CD4-positive, alpha-beta T cell (primary cell): Measurements from ENCODE around the gene GRK3. TPM values are rescaled to one million over a fixed set of nuclear protein-coding genes. Genes with fewer than 3 reads are reported as not detected.
A peak's percentile ranks its signal among the peaks of the same experiment; 100 is the strongest.

Experiments used
- ATAC-seq: fragments of 200-7000 bp; cut with Tn5 transposase; one replicate; pipeline ENCODE4 v1.10.0; 2022; ENCODE audit warnings: mild to moderate bottlenecking; ENCODE audit not compliant: poor library complexity
- CTCF ChIA-PET: fragments of 350-600 bp; sonication (Branson Sonifier 250); formaldehyde crosslinking; loops from one replicate; lab custom pipeline; 2021; ENCODE audit warnings: antibody characterized with exemption, inconsistent platforms; lab: Charles Lee
- POLR2A ChIA-PET: fragments of 350-600 bp; sonication (Branson Sonifier 250); formaldehyde crosslinking; loops from one replicate; lab custom pipeline; 2021; ENCODE audit warnings: antibody characterized with exemption, inconsistent platforms; lab: Charles Lee
- DNase-seq, 14 experiments: peaks; one replicate each; pipeline ENCODE4 v3.0.0-alpha.2; 2013 to 2020; ENCODE audit warnings: mixed read lengths in 2 of 14
- H3K27ac ChIP-seq, 2 donors: one replicate each; pipeline versions ENCODE4 v1.5.1 to v1.7.0; 2013; ENCODE audit warnings: low read length in 2 of 2, low read depth in 1 of 2, mild to moderate bottlenecking in 1 of 2
- H3K27me3 ChIP-seq, 2 experiments: 1 replicate in 1 of 2; 2 replicates in 1 of 2; pipeline versions ENCODE4 v1.6.1 to v1.7.0; 2013; ENCODE audit warnings: low read length in 2 of 2, control low read depth in 1 of 2, mild to moderate bottlenecking in 1 of 2, moderate library complexity in 1 of 2; ENCODE audit not compliant: insufficient read depth in 2 of 2, control insufficient read depth in 1 of 2
- H3K36me3 ChIP-seq: one replicate; pipeline ENCODE4 v1.6.1; 2013; ENCODE audit warnings: low read length, control low read depth; ENCODE audit not compliant: insufficient read depth
- H3K4me1 ChIP-seq: one replicate; pipeline ENCODE4 v1.6.1; 2013; ENCODE audit warnings: low read length, control low read depth; ENCODE audit not compliant: insufficient read depth
- H3K4me3 ChIP-seq: one replicate; pipeline ENCODE4 v1.5.1; 2013; ENCODE audit warnings: mild to moderate bottlenecking, low read length, moderate library complexity
- H3K9me3 ChIP-seq, 2 experiments: 1 replicate in 1 of 2; 2 replicates in 1 of 2; pipeline versions ENCODE4 v1.6.1 to v1.7.0; 2013; ENCODE audit warnings: low read length in 2 of 2, mild to moderate bottlenecking in 2 of 2, control low read depth in 1 of 2, moderate library complexity in 1 of 2; ENCODE audit not compliant: control insufficient read depth in 1 of 2, insufficient read depth in 1 of 2
- H3K27ac Mint-ChIP-seq: one replicate; pipeline ENCODE4 v1.8.0; 2020; ENCODE audit warnings: mixed read lengths
- H3K27me3 Mint-ChIP-seq: one replicate; pipeline ENCODE4 v1.8.0; 2021; ENCODE audit warnings: mixed read lengths
- H3K36me3 Mint-ChIP-seq: one replicate; pipeline ENCODE4 v1.8.0; 2021; ENCODE audit warnings: low read depth, mixed read lengths
- H3K4me1 Mint-ChIP-seq: one replicate; pipeline ENCODE4 v1.8.0; 2021; ENCODE audit warnings: low read depth, mixed read lengths
- H3K4me3 Mint-ChIP-seq: one replicate; pipeline ENCODE4 v1.8.0; 2020; ENCODE audit warnings: mild to moderate bottlenecking, mixed read lengths
- H3K9me3 Mint-ChIP-seq: one replicate; pipeline ENCODE4 v1.8.0; 2020; ENCODE audit warnings: mixed read lengths
- CTCF ChIP-seq: fragments of 200-600 bp; IDR thresholded peaks from one replicate; pipeline ENCODE4 v1.8.0; 2022; ENCODE audit warnings: antibody characterized with exemption, mild to moderate bottlenecking
- intact Hi-C, 2 experiments: fragments of 100-400 bp; cut with DNase I in 1 of 2; cut with micrococcal nuclease in 1 of 2; formaldehyde crosslinking; loops; one replicate each; pipeline versions ENCODE4 v1.15.1 to v1.9.0; 2023 to 2025; cut with DNase I, micrococcal nuclease
- total RNA-seq, 174 experiments: library from RNA in 2 of 174; stranded (reverse) in 2 of 174; gene quantifications; one replicate each; pipeline ENCODE4 v1.2.3 and lab custom pipeline; 2021 to 2026

The GRK3 gene
- total RNA-seq, 2 experiments from 2014 or later = 1.7 to 2.0 TPM

GRCh38 chr22:25739659-25740344, 175.3 kb downstream of the GRK3 start:
- intact Hi-C loops = no loop called here
- H3K27me3 ChIP-seq = peaks cover 0 to 2% of the 10 kb centered on the region in 2 experiments
- peaks cover 17% of the 10 kb centered on the region for H3K4me1 Mint-ChIP-seq
- no peaks in the 10 kb centered on the region for H3K9me3 Mint-ChIP-seq
- H3K36me3 Mint-ChIP-seq = no peaks in the 10 kb centered on the region
- CTCF ChIA-PET = no interaction called here
- H3K9me3 ChIP-seq = no peaks in the 10 kb centered on the region
- no peak for TF ChIP-seq CTCF
- no peaks in the 10 kb centered on the region for H3K27me3 Mint-ChIP-seq
- POLR2A ChIA-PET = no interaction called here
- ATAC-seq = no peak
- no peak overlapping the region for H3K4me3 ChIP-seq
- no peak overlapping the region for H3K27ac Mint-ChIP-seq
- no peak for DNase-seq
- H3K27ac ChIP-seq = no peak overlapping the region
- H3K36me3 ChIP-seq = no peaks in the 10 kb centered on the region
- H3K4me3 Mint-ChIP-seq = no peak overlapping the region
- H3K4me1 ChIP-seq = peaks cover 13% of the 10 kb centered on the region

- H3K4me3 Mint-ChIP-seq = peak within 1 kb of the TSS; percentile 11
- ATAC-seq (no peak), DNase-seq (no peak)
- H3K36me3 ChIP-seq = no peaks in the 10 kb centered on the region
- H3K36me3 Mint-ChIP-seq = no peaks in the 10 kb centered on the region
- H3K27me3 Mint-ChIP-seq = no peaks in the 10 kb centered on the region
- H3K4me1 ChIP-seq = peaks cover 5% of the 10 kb centered on the region
- H3K4me3 ChIP-seq = no peak within 1 kb of the TSS
- H3K27me3 ChIP-seq = peaks cover 0 to 3% of the 10 kb centered on the region in 2 experiments
- peaks cover 9% of the 10 kb centered on the region for H3K4me1 Mint-ChIP-seq
- no peak within 1 kb of the TSS for H3K27ac Mint-ChIP-seq
- H3K9me3 Mint-ChIP-seq = no peaks in the 10 kb centered on the region
- H3K9me3 ChIP-seq = no peaks in the 10 kb centered on the region
- CTCF ChIA-PET = no interaction called here
- POLR2A ChIA-PET = no interaction called here
- TF ChIP-seq CTCF = no peak
- no peak within 1 kb of the TSS for H3K27ac ChIP-seq
- intact Hi-C loops = no loop called here
These were observed 177.5 kb downstream of the GRK3 start, which contains the start of gene MYO18B for GRCh38 chr22:25741692-25742626. Gene MYO18B, plus strand, starts transcription at chr22:25742188. Its CDS starts 18,905 bp downstream, at chr22:25761093.

- intact Hi-C loops = no loop called here
- no peaks in the 10 kb centered on the region for H3K9me3 Mint-ChIP-seq
- peaks cover 2% of the 10 kb centered on the region for H3K4me1 Mint-ChIP-seq
- Histone ChIP-seq H3K36me3 (no peaks in the 10 kb centered on the region), H3K4me3 (no peak overlapping the region), H3K27ac (no peak overlapping the region), H3K27me3 (peaks cover 0 to 3% of the 10 kb centered on the region in 2 experiments), H3K4me1 (no peaks in the 10 kb centered on the region), H3K9me3 (no peaks in the 10 kb centered on the region)
- POLR2A ChIA-PET = no interaction called here
- H3K4me3 Mint-ChIP-seq = no peak overlapping the region
- CTCF ChIA-PET = no interaction called here
- H3K27me3 Mint-ChIP-seq = no peaks in the 10 kb centered on the region
- ATAC-seq (no peak), DNase-seq (no peak)
- no peak for TF ChIP-seq CTCF
- H3K36me3 Mint-ChIP-seq = no peaks in the 10 kb centered on the region
- H3K27ac Mint-ChIP-seq = no peak overlapping the region
These were observed 178.6 kb downstream of the GRK3 start for GRCh38 chr22:25742918-25743708.
